IMR-90 (cell line): ENCODE measurements around the gene TNFRSF18. TPM values are rescaled to one million over a fixed set of nuclear protein-coding genes. Genes with fewer than 3 reads are reported as not detected.

Source experiments
- ATAC-seq: fragments of 200-7000 bp; cut with Tn5 transposase; 2 replicates; pipeline ENCODE4 v1.9.1; 2020; ENCODE audit warnings: low read depth, mild to moderate bottlenecking, moderate library complexity
- BruUV-seq: library from RNA; stranded (reverse); fragments of 400-500 nt; replicated peaks from 2 replicates; lab custom pipeline; 2021; lab: Mats Ljungman, UMichigan
- CTCF ChIA-PET: fragments of 300-600 bp; formaldehyde crosslinking; extraction: SDS; loops from one replicate; lab custom pipeline; 2021; ENCODE audit warnings: antibody characterized with exemption; lab: Yijun Ruan, JAX
- POLR2A ChIA-PET: fragments of 300-600 bp; sonication (Branson Sonifier 250); formaldehyde crosslinking; loops from one replicate; lab custom pipeline; 2022; ENCODE audit warnings: antibody characterized with exemption; ENCODE audit not compliant: unreplicated experiment; lab: Charles Lee
- DNase-seq: peaks from one replicate; pipeline ENCODE4 v3.0.0; 2013
- H2AFZ ChIP-seq: replicated peaks from 2 replicates; pipeline ENCODE3; 2013; ENCODE audit warnings: low read length, mild to moderate bottlenecking; ENCODE audit not compliant: poor library complexity
- H2AK5ac ChIP-seq: 2 replicates; pipeline ENCODE4 v1.6.1; 2013; ENCODE audit warnings: low read depth, low read length, inconsistent platforms
- H2AK9ac ChIP-seq: replicated peaks from 2 replicates; pipeline ENCODE3; 2013; ENCODE audit warnings: mild to moderate bottlenecking, low read depth, low read length, moderate library complexity; ENCODE audit not compliant: poor library complexity
- H2BK120ac ChIP-seq: 2 replicates; pipeline ENCODE4 v1.6.1; 2013; ENCODE audit warnings: low read depth, low read length, inconsistent platforms
- H2BK15ac ChIP-seq: 3 replicates; pipeline ENCODE4 v1.6.1; 2013; ENCODE audit warnings: low read depth, low read length, inconsistent platforms
- H2BK20ac ChIP-seq: 2 replicates; pipeline ENCODE4 v1.6.1; 2013; ENCODE audit warnings: low read depth, mild to moderate bottlenecking, inconsistent platforms, low read length, moderate library complexity
- H2BK5ac ChIP-seq: 2 replicates; pipeline ENCODE4 v1.6.1; 2013; ENCODE audit warnings: mild to moderate bottlenecking, low read depth, low read length, inconsistent platforms; ENCODE audit not compliant: poor library complexity, severe bottlenecking
- H3K14ac ChIP-seq: replicated peaks from 2 replicates; pipeline ENCODE4 v1.6.1; 2013; ENCODE audit warnings: low read depth, low read length, inconsistent platforms
- H3K18ac ChIP-seq: 2 replicates; pipeline ENCODE4 v1.6.1; 2013; ENCODE audit warnings: low read depth, low read length, control low read depth
- H3K23ac ChIP-seq: 2 replicates; pipeline ENCODE4 v1.6.1; 2013; ENCODE audit warnings: low read depth, low read length, inconsistent platforms
- H3K27ac ChIP-seq: 2 replicates; pipeline ENCODE4 v1.5.1; 2013; ENCODE audit warnings: mild to moderate bottlenecking, control low read depth, low read length; ENCODE audit not compliant: insufficient read depth
- H3K27me3 ChIP-seq: 2 replicates; pipeline ENCODE4 v1.6.1; 2013; ENCODE audit warnings: low read length; ENCODE audit not compliant: control insufficient read depth, insufficient read depth
- H3K36me3 ChIP-seq: 2 replicates; pipeline ENCODE4 v1.6.1; 2013; ENCODE audit warnings: low read length, mixed read lengths; ENCODE audit not compliant: control insufficient read depth, insufficient read depth
- H3K4ac ChIP-seq: 2 replicates; pipeline ENCODE4 v1.6.1; 2013; ENCODE audit warnings: low read depth, low read length, inconsistent platforms
- H3K4me1 ChIP-seq: 2 replicates; pipeline ENCODE4 v1.6.1; 2013; ENCODE audit warnings: low read length, mixed read lengths; ENCODE audit not compliant: control insufficient read depth, insufficient read depth
- H3K4me2 ChIP-seq: 2 replicates; pipeline ENCODE4 v1.6.1; 2013; ENCODE audit warnings: low read depth, mild to moderate bottlenecking, control low read depth, low read length, moderate library complexity
- H3K4me3 ChIP-seq: 2 replicates; pipeline ENCODE4 v1.5.1; 2013; ENCODE audit warnings: low read depth, mild to moderate bottlenecking, control low read depth, low read length, moderate library complexity; ENCODE audit not compliant: insufficient read depth
- H3K56ac ChIP-seq: 2 replicates; pipeline ENCODE4 v1.6.1; 2013; ENCODE audit warnings: low read length, inconsistent platforms; ENCODE audit not compliant: insufficient read depth; ENCODE audit errors: extremely low read depth
- H3K79me1 ChIP-seq, 2 experiments: 2 replicates each; pipeline ENCODE4 v1.6.1; 2013; ENCODE audit warnings: low read length in 2 of 2, inconsistent platforms in 1 of 2, low read depth in 1 of 2
- H3K9ac ChIP-seq: 2 replicates; pipeline ENCODE4 v1.6.1; 2013; ENCODE audit warnings: low read depth, low read length, control low read depth
- H3K9me1 ChIP-seq: 2 replicates; pipeline ENCODE4 v1.6.1; 2013; ENCODE audit warnings: low read length, inconsistent platforms; ENCODE audit not compliant: insufficient read depth
- H3K9me3 ChIP-seq: 2 replicates; pipeline ENCODE4 v1.6.1; 2013; ENCODE audit warnings: low read length; ENCODE audit not compliant: control insufficient read depth, insufficient read depth
- H4K20me1 ChIP-seq: 2 replicates; pipeline ENCODE4 v1.6.1; 2013; ENCODE audit warnings: low read length, inconsistent platforms; ENCODE audit not compliant: insufficient read depth
- H4K5ac ChIP-seq: 2 replicates; pipeline ENCODE4 v1.6.1; 2013; ENCODE audit warnings: mild to moderate bottlenecking, low read depth, low read length, control low read depth
- H4K8ac ChIP-seq, 2 experiments: 2 replicates each; pipeline ENCODE4 v1.6.1; 2013; ENCODE audit warnings: low read depth in 2 of 2, low read length in 2 of 2, control low read depth in 1 of 2, inconsistent platforms in 1 of 2
- H4K91ac ChIP-seq: 2 replicates; pipeline ENCODE4 v1.6.1; 2013; ENCODE audit warnings: low read depth, low read length, inconsistent platforms; ENCODE audit not compliant: insufficient read depth
- BHLHE40 ChIP-seq: fragments of 150-350 bp; IDR thresholded peaks from 2 replicates; pipeline ENCODE4 v1.6.1; 2016; ENCODE audit warnings: mild to moderate bottlenecking, low read depth, low read length
- CEBPB ChIP-seq: IDR thresholded peaks from 2 replicates; pipeline ENCODE4 v1.6.1; 2012; ENCODE audit warnings: low read depth, low read length, improper control_type of control experiment
- CHD1 ChIP-seq: IDR thresholded peaks from 2 replicates; pipeline ENCODE4 v1.6.1; 2012; ENCODE audit warnings: low read depth, low read length, improper control_type of control experiment
- MAFK ChIP-seq: IDR thresholded peaks from 2 replicates; pipeline ENCODE4 v1.6.1; 2012; ENCODE audit warnings: low read depth, low read length, improper control_type of control experiment
- MAZ ChIP-seq: IDR thresholded peaks from 2 replicates; pipeline ENCODE4 v1.6.1; 2012; ENCODE audit warnings: low read depth, mild to moderate bottlenecking, low read length, improper control_type of control experiment, moderate library complexity, borderline replicate concordance
- MXI1 ChIP-seq: IDR thresholded peaks from 2 replicates; pipeline ENCODE4 v1.6.1; 2012; ENCODE audit warnings: low read depth, mild to moderate bottlenecking, low read length, moderate library complexity, borderline replicate concordance
- NFE2L2 ChIP-seq: fragments of 150-350 bp; IDR thresholded peaks from 2 replicates; pipeline ENCODE4 v1.6.1; 2016; ENCODE audit warnings: low read depth, mild to moderate bottlenecking, low read length
- POLR2A ChIP-seq: IDR thresholded peaks from 2 replicates; pipeline ENCODE4 v1.6.1; 2012; ENCODE audit warnings: mild to moderate bottlenecking, low read depth, low read length
- RAD21 ChIP-seq: IDR thresholded peaks from 2 replicates; pipeline ENCODE4 v1.6.1; 2012; ENCODE audit warnings: low read length, improper control_type of control experiment
- RCOR1 ChIP-seq: IDR thresholded peaks from 2 replicates; pipeline ENCODE4 v1.6.1; 2012; ENCODE audit warnings: mild to moderate bottlenecking, low read length, improper control_type of control experiment; ENCODE audit not compliant: insufficient replicate concordance
- RFX5 ChIP-seq: IDR thresholded peaks from 2 replicates; pipeline ENCODE4 v1.8.0; 2012; ENCODE audit warnings: low read depth, mild to moderate bottlenecking, low read length, moderate library complexity
- SMC3 ChIP-seq: fragments of 150-350 bp; IDR thresholded peaks from 2 replicates; pipeline ENCODE4 v1.6.1; 2016; ENCODE audit warnings: low read depth, mild to moderate bottlenecking, antibody characterized with exemption, low read length, moderate library complexity
- WGBS, 2 experiments: methylation state at CpG; one replicate each; pipeline versions ENCODE4 v1.1.5 to v1.1.7; 2013; ENCODE audit warnings: missing lambda C conversion rate in 2 of 2; ENCODE audit not compliant: insufficient read length in 1 of 2; ENCODE audit errors: extremely low coverage in 2 of 2; 5-methylcytosine and 5-hydroxymethylcytosine counted together
- dilution Hi-C: fragments of 300-500 bp; cut with HindIII; formaldehyde crosslinking; loops from one replicate; pipeline ENCODE4 v1.14.3; 2018; ENCODE audit warnings: low sequenced_read_pairs; ENCODE audit not compliant: unreplicated experiment
- in situ Hi-C: fragments of 300-500 bp; cut with MboI; formaldehyde crosslinking; loops from 3 replicates; pipeline ENCODE4 v1.14.3; 2019; ENCODE audit warnings: low sequenced_read_pairs, inconsistent platforms, mixed read lengths
- intact Hi-C: fragments of 100-400 bp; cut with micrococcal nuclease; formaldehyde crosslinking; loops from 2 replicates; pipeline ENCODE4 v1.10.0; 2022
- polyA plus RNA-seq, 3 experiments: library from polyadenylated mRNA; depleted of rRNA; stranded (reverse); fragments of >200 nt; gene quantifications; 2 replicates each; pipeline ENCODE4 v1.2.3, GENCODE V29; 2012; ENCODE audit warnings: low replicate concordance in 1 of 3
- total RNA-seq: library from RNA; depleted of rRNA; stranded (reverse); fragments of >200 nt; gene quantifications from 2 replicates; pipeline ENCODE4 v1.2.3, GENCODE V29; 2012
- TF ChIP-seq, protein P1 (sequence below): fragments of 150-350 bp; IDR thresholded peaks from 2 replicates; pipeline ENCODE4 v1.6.1; 2017; ENCODE audit warnings: mild to moderate bottlenecking, antibody characterized with exemption, low read length, low read depth
- TF ChIP-seq, protein P2 (sequence below): conservative IDR thresholded peaks from 2 replicates; pipeline ENCODE4 v1.5.1; 2012; ENCODE audit warnings: mild to moderate bottlenecking, low read depth, low read length, improper control_type of control experiment

TNFRSF18 gene
- total and polyA plus RNA-seq, 2 of the 4 experiments (the other 2 are of a cell fraction): 0.18 to 1.0 TPM

DNA sequence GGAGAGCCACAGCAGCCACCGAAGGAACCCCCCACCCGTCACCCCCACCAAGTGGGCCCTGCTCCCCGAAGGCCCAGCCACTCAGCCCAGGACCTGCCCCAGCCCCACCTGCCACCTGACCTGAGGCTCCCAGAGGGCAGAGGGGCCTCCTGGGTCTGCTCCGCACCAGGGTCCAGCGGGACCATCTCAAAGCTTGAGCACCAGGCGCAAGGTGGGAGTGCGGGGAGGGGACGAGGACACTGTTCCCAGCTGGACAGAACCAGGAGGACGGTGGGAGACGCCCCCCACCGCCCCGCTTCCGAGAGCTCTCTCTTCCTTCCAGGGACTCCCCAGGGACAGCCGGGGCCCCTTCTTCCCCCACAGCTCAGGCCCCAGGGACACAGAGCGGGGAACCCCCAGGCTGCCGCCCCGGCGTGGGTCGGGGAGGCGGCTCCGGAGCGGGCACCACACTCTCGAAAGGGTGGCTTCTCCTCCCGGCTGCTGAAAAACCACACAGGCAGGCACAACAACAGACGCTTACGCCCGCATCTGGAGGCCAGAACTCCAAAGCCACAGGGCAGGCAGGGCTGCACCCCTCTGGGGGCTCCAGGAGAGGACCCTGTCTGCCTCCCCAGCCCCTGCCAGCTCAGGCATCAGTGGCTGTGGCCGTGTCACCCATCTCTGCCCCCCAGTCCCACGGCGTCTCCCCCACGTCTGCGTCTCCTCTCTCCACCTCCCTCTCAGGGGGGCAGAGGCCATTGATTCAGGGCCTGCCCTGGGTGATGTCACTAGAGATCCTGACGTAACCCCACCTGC lies 34.6 kb downstream of the TNFRSF18 start (continued):
- TF ChIP-seq CEBPB: no peak

DNA sequence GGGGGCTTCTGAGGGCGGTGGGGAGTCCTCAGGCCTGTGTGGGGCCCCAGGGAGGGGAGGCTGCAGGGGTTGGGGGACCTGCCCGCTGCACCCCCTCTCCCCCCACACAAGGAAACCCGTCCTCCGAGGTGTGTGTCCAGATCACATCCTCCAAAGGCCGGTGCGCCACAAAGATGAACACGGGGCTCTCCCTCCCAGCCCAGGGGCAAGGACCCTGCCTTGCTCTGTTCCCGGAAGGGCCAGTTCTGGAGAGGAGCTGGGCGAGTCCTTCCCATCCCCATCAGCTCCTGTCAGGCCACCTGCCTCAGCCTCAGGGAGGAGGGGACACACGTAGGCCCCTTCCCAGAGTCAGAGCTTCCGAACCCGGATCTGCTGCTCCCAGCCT lies 35.2 kb downstream of the TNFRSF18 start:
- no peak overlapping the region for H3K23ac ChIP-seq
- WGBS, 2 experiments: 73% methylated on average over 5 of the region's 12 CpGs; no CpG with 5 or more reads in 1 of the 2 experiments
- no peak overlapping the region for H4K8ac ChIP-seq
- no peak for ATAC-seq
- H4K91ac ChIP-seq: no peak overlapping the region
- H3K4me1 ChIP-seq: no peaks in the 10 kb centered on the region
- no peak overlapping the region for H2BK120ac ChIP-seq
- DNase-seq: no peak
- no peaks in the 10 kb centered on the region for H3K9me1 ChIP-seq
- BruUV-seq: no TSS peak
- no peak overlapping the region for H4K5ac ChIP-seq
- no peak overlapping the region for H3K4ac ChIP-seq
- ChIA-PET POLR2A (no interaction called here), CTCF (no interaction called here)
- H2AK9ac ChIP-seq: no peak overlapping the region
- H3K4me3 ChIP-seq: no peak overlapping the region
- H2BK5ac ChIP-seq: no peak overlapping the region
- no peak overlapping the region for H2AK5ac ChIP-seq
- H3K27me3 ChIP-seq: peaks cover 62% of the 10 kb centered on the region
- H2BK15ac ChIP-seq: no peak overlapping the region
- in situ Hi-C loops (no loop called here), intact Hi-C loops (no loop called here), dilution Hi-C loops (no loop called here)
- H2BK20ac ChIP-seq: no peak overlapping the region
- H2AFZ ChIP-seq: no peak overlapping the region
- no peak overlapping the region for H3K9ac ChIP-seq
- no peak overlapping the region for H3K4me2 ChIP-seq
- H3K36me3 ChIP-seq: no peaks in the 10 kb centered on the region
- no peak overlapping the region for H3K56ac ChIP-seq
- peaks cover 6% of the 10 kb centered on the region for H3K9me3 ChIP-seq
- no peak overlapping the region for H3K18ac ChIP-seq
- H3K79me1 ChIP-seq: no peaks in the 10 kb centered on the region
- H4K20me1 ChIP-seq: no peaks in the 10 kb centered on the region; the same call in 1 of the 2 replicates
- H3K14ac ChIP-seq: no peak overlapping the region
- H3K27ac ChIP-seq: no peak overlapping the region
- TF ChIP-seq NFE2L2 (no peak), MAZ (no peak), RFX5 (no peak), BHLHE40 (no peak), RCOR1 (no peak), CHD1 (no peak), SMC3 (no peak), RAD21 (no peak), MXI1 (no peak), POLR2A (no peak), MAFK (no peak)
- TF ChIP-seq, protein P1, sequence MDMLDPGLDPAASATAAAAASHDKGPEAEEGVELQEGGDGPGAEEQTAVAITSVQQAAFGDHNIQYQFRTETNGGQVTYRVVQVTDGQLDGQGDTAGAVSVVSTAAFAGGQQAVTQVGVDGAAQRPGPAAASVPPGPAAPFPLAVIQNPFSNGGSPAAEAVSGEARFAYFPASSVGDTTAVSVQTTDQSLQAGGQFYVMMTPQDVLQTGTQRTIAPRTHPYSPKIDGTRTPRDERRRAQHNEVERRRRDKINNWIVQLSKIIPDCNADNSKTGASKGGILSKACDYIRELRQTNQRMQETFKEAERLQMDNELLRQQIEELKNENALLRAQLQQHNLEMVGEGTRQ: no peak
- TF ChIP-seq, protein P2, sequence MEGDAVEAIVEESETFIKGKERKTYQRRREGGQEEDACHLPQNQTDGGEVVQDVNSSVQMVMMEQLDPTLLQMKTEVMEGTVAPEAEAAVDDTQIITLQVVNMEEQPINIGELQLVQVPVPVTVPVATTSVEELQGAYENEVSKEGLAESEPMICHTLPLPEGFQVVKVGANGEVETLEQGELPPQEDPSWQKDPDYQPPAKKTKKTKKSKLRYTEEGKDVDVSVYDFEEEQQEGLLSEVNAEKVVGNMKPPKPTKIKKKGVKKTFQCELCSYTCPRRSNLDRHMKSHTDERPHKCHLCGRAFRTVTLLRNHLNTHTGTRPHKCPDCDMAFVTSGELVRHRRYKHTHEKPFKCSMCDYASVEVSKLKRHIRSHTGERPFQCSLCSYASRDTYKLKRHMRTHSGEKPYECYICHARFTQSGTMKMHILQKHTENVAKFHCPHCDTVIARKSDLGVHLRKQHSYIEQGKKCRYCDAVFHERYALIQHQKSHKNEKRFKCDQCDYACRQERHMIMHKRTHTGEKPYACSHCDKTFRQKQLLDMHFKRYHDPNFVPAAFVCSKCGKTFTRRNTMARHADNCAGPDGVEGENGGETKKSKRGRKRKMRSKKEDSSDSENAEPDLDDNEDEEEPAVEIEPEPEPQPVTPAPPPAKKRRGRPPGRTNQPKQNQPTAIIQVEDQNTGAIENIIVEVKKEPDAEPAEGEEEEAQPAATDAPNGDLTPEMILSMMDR: no peak
